ENCODE measurements around the gene PLCB3.

The PLCB3 gene

GRCh38 chr11:64268025-64268892 is 16.9 kb downstream of the PLCB3 start:
- DNase-seq, result no peak

GRCh38 chr11:64268893-64269539 is 17.7 kb downstream of the PLCB3 start:
- no peak for DNase-seq

DNA sequence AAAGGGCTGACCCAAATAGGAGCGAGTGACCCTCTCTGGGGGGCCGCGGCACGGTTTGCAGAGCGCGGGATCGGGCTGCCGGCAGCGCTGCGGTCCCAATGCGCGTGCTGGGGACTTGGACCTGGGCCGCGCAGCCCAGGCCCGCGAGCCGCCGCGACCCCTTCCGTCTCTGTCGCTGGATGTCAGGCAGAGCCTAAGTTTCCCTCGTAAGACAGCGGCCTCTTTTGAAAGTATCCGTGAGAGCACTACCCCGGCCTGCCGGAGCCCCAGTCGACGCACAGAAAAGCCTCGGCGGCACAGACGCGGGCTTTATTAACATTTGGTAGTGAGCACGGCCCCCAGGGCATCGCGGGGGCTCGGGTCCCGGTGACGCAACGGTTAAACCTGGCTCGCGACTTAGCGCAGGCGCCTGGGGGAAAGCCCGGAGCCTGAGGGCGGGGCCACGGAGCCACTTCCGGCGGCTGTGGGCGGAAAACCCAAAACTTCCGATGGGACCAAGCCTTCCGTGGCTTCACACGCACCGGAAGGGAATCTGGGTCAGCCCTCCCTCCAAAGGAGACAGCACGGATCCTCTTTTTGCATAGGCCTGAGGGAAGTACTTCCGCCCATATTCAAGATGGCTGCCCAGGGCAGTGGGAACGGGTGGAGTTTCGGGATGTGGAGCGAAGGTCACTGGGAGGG is 18.4 kb downstream of the PLCB3 start:
- peak; percentile 98 for DNase-seq

GRCh38 chr11:64275031-64275800 is 23.9 kb downstream of the PLCB3 start:
- DNase-seq, result no peak

DNA sequence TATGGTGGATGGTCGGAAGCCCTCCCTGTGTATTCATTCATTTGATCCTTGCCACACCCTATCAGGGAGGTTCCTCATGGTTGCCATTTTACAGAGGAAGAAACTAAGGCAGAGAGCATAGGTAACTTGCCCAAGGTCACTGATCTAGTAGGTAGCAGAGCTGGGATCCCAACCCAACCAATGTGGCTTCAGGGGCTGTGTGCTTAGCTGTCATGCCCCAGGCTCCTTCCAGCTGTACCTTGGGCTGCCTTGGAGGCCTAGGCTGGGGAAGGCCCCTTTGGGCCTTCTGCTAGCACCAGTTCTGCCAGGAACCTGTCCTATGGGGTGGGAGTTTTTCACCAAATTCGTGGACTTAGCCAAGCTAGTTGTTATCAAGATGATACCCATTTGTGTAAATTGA is 24.5 kb downstream of the PLCB3 start:
- no peak for DNase-seq

DNA sequence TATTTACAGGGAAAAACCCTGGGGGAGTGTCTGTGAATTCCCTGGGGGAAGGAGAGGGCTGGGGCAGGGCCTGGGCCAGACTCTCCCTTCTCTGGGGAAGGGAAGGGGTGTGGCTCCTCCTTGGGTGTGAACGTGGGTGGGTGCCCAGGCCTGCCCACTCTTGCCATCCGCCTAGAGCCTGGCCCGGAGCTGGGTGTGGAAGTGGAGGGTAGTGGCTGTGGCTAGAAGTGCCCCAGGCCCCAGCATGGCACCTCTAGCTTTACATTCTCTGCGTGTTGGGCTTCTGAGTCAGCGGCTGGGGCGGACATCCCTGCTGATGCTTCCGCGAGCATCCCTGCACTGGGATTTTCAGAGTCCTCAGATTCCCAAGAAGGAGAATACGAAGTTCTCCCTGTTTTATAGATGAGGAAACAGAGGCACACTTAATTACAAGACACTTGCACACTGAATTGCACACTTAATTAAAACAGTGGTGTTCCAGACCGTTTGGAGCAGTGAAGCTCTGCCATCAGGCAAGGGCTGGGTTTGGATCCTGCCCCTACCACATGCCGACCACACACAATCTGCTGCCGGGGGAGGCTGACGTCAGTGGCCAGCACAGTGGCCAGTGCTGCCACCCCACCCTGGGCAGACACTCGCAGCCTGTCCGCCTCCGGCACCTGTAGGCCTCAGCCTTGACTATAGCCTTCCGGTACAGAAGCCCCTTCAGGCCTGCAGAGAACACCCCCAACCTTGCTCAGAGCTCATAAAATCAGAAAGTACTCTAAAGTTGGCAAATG is 25.5 kb downstream of the PLCB3 start:
- no peak for DNase-seq

DNA sequence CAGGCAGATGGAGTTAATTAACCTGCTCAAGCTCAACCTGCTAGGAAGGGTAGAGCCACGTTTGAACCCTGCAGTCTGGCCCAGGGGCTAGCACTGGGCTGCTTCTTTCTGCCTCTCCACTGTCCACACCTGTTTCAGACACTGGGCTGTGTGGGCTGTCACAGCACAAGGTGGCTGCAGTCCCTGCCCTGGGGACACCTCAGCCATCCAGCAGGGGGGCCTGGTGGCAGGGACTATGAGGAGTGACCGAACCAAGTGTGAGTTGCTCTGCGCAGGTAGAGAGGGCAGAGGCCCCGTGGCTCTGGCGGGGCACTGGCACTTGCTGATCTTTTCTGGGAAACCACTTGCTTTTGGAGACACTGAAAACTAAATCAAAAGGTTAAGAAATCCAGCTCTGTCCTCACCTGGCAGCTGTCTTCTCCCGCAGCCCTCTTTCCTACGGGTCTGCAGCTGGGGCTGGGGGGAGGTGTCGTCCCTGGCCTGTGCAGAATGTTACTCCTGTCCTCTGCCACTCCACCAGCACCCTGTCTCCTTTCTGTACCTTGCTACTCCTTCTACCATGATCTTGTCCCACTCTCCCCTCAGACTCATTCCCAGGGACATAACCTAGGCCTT is 27.4 kb downstream of the PLCB3 start:
- no peak for DNase-seq

GRCh38 chr11:64281957-64282770 is 30.8 kb downstream of the PLCB3 start:
- no peak for DNase-seq

- no peak for DNase-seq
Observed at GRCh38 chr11:64283092-64283491, 31.8 kb downstream of the PLCB3 start.

GRCh38 chr11:64284048-64284961 is 33.0 kb downstream of the PLCB3 start, which contains the start of gene BAD:
Gene BAD, minus strand, starts transcription at chr11:64284665. Its CDS starts 297 bp downstream, at chr11:64284368.
- peak; percentile 77 for DNase-seq

- peak; percentile 71 for DNase-seq
Observed at GRCh38 chr11:64284962-64285884, 33.9 kb downstream of the PLCB3 start, which contains the start of gene GPR137. Gene GPR137, plus strand, starts transcription at chr11:64285848. Its CDS starts 677 bp downstream, at chr11:64286525.

GRCh38 chr11:64285885-64286800 is 34.8 kb downstream of the PLCB3 start:
- DNase-seq, result no peak

GRCh38 chr11:64286801-64287159 is 35.5 kb downstream of the PLCB3 start:
- DNase-seq, result no peak

DNA sequence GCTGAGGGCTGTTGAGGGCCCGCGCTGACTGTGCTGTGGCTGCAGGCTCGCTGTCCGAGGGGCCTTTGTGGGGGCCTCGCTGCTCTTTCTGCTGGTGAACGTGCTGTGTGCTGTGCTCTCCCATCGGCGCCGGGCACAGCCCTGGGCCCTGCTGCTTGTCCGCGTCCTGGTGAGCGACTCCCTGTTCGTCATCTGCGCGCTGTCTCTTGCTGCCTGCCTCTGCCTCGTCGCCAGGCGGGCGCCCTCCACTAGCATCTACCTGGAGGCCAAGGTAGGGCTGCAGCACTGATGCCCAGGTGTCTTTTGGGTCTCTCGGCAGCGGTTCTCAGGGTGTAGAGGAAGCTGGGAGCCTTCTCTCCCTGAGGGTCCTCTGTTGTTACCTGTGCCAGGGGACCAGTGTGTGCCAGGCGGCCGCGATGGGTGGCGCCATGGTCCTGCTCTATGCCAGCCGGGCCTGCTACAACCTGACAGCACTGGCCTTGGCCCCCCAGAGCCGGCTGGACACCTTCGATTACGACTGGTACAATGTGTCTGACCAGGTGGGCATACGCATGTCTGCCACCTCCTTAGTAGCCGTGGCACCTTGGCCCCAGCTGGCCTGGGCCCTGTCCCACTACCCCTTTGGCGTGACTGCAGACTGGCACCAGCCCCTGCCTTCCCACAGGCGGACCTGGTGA is 36.5 kb downstream of the PLCB3 start:
- DNase-seq, result no peak

DNA sequence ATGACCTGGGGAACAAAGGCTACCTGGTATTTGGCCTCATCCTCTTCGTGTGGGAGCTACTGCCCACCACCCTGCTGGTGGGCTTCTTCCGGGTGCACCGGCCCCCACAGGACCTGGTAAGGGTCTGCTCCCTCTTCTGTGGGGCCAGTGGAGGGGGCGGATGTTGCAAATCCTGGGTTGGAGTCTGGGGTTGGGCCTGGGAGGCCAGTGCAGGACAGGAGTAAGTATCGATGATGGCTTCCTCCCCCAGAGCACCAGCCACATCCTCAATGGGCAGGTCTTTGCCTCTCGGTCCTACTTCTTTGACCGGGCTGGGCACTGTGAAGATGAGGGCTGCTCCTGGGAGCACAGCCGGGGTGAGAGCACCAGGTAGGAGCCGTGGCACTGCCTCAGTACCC is 37.0 kb downstream of the PLCB3 start:
- no peak for DNase-seq

DNA sequence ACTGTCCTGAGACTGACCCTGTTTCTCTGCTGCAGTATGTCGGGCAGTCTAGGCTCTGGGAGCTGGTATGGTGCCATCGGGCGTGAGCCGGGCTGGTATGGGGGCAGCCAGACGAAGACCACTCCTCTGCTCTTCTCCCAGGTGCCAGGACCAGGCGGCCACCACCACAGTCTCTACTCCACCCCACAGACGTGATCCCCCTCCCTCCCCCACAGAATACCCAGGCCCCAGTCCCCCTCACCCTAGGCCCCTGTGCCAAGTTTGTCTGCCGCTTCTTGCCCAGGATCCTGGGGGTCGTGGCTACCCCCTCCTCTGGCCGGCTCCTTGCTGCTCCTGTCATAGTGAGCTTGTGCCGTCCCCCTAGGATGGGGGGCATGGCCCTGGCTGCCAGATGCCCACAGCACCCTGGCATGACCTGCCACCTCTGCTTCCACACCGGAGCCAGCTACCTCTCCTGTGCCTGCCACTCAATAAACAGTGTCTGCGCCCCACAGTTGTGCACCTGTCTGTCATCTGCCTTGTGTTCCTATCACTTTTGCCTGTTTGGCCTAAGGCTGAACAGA is 37.8 kb downstream of the PLCB3 start:
- no peak for DNase-seq

Data from NCI-H748 treated with DMSO at 0.1 percent for 48 hours (cell line).